22Rv1 (cell line): ENCODE results near the gene LRRC56.

Experiments
- CTCF ChIP-seq: fragments of 450-650 bp; IDR thresholded peaks from 2 replicates; pipeline ENCODE4 v1.5.1; 2017; ENCODE audit warnings: mild to moderate bottlenecking
- ZFX ChIP-seq: fragments of 450-650 bp; IDR thresholded peaks from 2 replicates; pipeline ENCODE4 v1.6.1; 2017; ENCODE audit warnings: antibody characterized with exemption, borderline replicate concordance

DNA sequence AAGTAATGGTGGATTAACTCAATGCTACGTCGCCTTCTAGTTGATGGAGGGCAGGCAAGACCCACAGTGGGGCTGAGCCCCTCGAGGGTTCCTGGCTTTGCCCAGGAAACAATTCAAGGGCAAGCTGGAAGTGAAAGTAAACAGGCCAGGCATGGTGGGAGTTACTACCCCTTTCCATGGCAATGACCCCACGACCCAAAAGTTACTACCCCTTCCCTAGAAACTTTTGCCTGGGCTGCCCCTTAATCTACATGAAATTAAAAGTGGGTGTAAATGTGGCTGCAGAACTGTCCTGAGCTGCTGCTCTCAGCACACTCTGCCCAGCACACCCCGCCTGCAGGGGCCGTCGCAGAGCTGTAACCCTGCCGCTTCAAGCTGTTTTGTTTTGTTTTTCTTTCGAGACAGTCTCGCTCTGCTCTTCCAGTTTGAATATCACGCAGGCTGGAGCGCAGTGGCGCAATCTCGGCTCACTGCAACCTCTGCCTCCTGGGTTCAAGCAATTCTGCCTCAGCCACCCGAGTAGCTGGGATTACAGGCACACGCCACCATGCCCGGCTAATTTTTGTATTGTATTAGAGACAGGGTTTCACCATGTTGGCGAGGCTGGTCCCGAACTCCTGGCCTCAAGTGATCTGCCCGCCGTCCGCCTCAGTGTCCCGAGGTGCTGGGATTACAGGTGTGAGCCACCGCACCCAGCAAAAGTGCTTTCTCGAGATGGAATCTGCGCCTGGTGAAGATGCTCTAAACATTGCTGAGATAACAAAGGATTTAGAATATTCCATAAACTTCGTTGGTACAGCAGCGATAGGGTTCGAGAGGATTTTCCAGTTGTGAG is 24.3 kb upstream of the LRRC56 start:
- no peak for TF ChIP-seq ZFX
- TF ChIP-seq CTCF: no peak
